Cardiac fibroblast (primary cell): ENCODE results near the gene E4F1.

Experiments used
- DNase-seq, 2 donors: peaks; one replicate each; pipeline versions ENCODE4 v3.0.0 to v3.0.0-alpha.2; 2010; ENCODE audit warnings: low read depth in 2 of 2
- H3K4me3 ChIP-seq, 2 donors: replicated peaks in 1 of 2; 1 replicate in 1 of 2; 2 replicates in 1 of 2; pipeline ENCODE4 v1.5.1; 2011; ENCODE audit warnings: low read depth in 2 of 2, low read length in 2 of 2, mild to moderate bottlenecking in 2 of 2, moderate library complexity in 1 of 2
- TF ChIP-seq, protein P1 (sequence below): IDR thresholded peaks from one replicate; pipeline ENCODE4 v1.5.1; 2011; ENCODE audit warnings: low read depth, mild to moderate bottlenecking, low read length, inconsistent platforms

The E4F1 gene

GRCh38 chr16:2188395-2188794 lies 35.0 kb upstream of the E4F1 start:
- TF ChIP-seq, protein P1, sequence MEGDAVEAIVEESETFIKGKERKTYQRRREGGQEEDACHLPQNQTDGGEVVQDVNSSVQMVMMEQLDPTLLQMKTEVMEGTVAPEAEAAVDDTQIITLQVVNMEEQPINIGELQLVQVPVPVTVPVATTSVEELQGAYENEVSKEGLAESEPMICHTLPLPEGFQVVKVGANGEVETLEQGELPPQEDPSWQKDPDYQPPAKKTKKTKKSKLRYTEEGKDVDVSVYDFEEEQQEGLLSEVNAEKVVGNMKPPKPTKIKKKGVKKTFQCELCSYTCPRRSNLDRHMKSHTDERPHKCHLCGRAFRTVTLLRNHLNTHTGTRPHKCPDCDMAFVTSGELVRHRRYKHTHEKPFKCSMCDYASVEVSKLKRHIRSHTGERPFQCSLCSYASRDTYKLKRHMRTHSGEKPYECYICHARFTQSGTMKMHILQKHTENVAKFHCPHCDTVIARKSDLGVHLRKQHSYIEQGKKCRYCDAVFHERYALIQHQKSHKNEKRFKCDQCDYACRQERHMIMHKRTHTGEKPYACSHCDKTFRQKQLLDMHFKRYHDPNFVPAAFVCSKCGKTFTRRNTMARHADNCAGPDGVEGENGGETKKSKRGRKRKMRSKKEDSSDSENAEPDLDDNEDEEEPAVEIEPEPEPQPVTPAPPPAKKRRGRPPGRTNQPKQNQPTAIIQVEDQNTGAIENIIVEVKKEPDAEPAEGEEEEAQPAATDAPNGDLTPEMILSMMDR, result no peak
- no peak overlapping the region for H3K4me3 ChIP-seq
- no peak for DNase-seq

DNA sequence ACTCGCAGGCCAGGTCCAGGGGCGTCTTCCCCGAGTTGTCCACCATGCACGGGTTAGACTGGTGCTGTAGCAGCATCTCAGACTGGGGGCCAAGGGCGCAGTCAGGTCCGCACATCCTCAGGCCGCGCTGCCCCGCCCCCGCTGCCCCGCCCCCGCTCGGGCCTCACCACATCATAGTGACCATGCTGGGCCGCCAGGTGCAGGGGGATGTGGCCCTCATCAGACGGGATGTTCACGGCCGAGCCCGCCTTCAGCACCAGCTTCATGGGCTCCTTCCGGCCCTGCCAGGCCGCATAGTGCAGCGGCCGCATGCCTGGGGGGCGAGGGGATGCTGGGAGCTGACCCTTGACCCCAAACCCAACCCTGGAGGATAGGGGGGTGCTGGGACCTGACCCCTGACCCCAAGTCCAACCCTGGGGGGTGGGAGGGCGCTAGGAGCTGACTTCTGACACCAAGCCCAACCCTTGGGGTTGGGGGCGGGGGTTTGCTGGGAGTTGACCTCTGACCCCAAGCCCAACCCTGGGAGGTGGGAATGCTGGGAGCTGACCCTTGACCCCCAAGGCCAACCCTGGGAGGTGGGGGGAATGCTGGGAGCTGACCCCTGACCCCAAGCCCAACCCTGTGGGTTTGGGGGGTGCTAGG lies 34.0 kb upstream of the E4F1 start:
- DNase-seq, result no peak
- no peak overlapping the region for H3K4me3 ChIP-seq
- TF ChIP-seq, protein P1, result no peak

- DNase-seq, result no peak
Measured at GRCh38 chr16:2190002-2190658, 33.3 kb upstream of the E4F1 start.

DNA sequence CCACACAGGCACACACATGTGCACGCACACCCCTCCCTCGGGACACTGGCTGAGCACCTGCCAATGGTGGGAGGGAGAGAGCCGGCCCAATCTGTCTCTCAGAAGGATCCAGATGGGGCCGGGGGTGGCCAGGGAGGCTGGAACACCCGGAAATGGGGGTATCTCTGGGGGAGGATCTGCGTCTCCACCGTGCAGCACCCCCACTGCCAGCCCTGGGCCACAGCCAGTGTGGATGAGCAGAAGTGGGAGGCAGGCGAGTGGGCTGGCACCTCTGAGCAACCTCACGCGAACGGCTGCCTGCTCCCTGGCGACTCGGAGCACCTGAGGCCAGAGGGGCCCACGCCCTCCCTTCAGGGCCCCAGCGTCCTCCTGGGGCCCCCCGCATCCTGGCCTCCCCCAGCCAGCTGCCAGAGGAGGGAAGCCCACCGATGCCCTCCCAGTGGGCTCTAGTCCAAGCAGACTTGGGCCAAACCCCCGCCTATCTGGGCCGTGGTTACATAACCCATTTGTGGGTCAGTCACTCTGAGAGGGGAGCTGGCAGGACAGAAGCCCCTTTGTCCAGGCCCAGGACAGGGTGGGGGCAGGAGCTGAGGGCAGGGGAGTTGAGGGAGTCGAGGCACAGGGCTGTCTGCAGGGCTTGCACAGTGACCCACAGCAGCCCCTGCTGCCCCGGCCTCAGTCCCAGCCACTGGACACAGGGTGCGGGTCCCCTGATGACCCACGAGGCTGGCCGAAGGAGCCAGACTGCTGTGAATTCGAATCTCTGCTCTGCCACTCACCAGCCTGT lies 32.5 kb upstream of the E4F1 start:
- H3K4me3 ChIP-seq, result no peak overlapping the region
- TF ChIP-seq, protein P1, result no peak
- DNase-seq, result no peak

More at GRCh38 chr16:2190002-2190658, 33.3 kb upstream of the E4F1 start:
- TF ChIP-seq, protein P1, result no peak
- H3K4me3 ChIP-seq, result no peak overlapping the region

DNA sequence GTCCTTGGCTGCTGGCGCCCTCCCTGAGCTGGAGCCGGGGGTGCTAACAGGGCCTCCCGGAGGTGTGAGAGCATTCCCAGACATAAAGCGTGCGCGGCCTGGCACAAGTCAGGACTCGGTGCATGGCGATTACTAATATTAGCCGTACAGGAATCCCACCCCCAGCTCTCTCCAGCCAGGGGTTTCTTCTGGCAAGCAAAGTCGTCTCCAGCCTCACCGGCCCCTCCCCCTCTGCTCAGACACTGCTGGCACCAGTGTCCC lies 32.0 kb upstream of the E4F1 start:
- TF ChIP-seq, protein P1, result no peak
- no peak for DNase-seq
- H3K4me3 ChIP-seq, result no peak overlapping the region

DNA sequence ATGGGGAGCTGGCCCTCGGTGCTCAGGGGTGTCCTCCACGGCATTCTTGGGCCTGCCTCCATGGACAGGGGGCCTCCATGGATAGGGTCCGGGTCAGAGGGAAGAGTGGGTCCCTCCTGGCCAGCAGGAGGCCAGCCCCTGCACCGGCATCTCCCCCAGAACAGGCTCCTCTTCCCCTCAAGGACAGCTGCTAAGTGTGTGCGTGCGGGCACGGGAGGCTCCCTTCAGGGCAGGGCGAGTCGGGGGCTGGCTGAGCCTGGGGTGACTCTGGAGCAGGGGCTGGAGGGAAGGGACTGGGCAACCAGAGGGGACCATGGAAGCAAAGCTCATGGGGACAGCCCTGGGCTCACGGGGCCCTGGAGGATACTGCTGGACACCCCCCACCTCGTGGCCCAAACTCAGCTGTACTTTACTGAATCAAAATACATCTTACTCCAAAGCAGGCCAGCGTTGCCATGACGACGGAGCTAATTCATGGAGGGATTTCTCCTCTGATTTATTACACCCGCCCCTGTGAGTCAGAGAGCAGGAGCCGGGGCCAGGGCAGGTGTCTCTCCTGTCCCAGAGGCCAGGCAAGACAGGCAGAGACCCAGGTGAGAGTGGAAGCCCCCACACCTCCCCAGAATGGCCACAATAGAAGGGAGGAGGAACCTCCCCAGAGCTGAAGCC lies 29.1 kb upstream of the E4F1 start:
- H3K4me3 ChIP-seq, result no peak overlapping the region
- peak in 1 of 2 donors; percentile 51 for DNase-seq
- TF ChIP-seq, protein P1, result no peak
